Measurements from ENCODE around the gene SAP30L. TPM values are rescaled to one million over a fixed set of nuclear protein-coding genes. Genes with fewer than 3 reads are reported as not detected.

The SAP30L gene
- total and polyA plus RNA-seq, 2 of the 13 experiments (the other 11 are each of a cell fraction or from before 2014, with no cell fraction given), result 27.9 to 37.2 TPM

- TF ChIP-seq REST (IDR thresholded peaks at IDR 0.05; ENCODE audit: borderline replicate concordance in 1 of 2, low read depth in 1 of 2, low read length in 2 of 2), result no peak
- no peak for TF ChIP-seq PAF1 (CRISPR knock-in tag; IDR thresholded peaks at IDR 0.05)
- no peak for TF ChIP-seq SMAD3 (CRISPR knock-in tag; IDR thresholded peaks at IDR 0.05)
Measured at GRCh38 chr5:154493274-154493673, 47.5 kb downstream of the SAP30L start (continued).

- Histone ChIP-seq H3K36me3 (replicated peaks in 1 of 2; ENCODE audit: control insufficient read depth in 1 of 2, insufficient read depth in 2 of 2, low read length in 2 of 2) (no peaks in the 10 kb centered on the region), H3K4me3 (replicated peaks in 1 of 3; ENCODE audit: insufficient read depth in 1 of 3, low read depth in 2 of 3, low read length in 3 of 3) (no peak overlapping the region), H3K4me1 (ENCODE audit: insufficient read depth, low read length) (no peaks in the 10 kb centered on the region), H4K20me1 (ENCODE audit: insufficient read depth, low read length) (no peaks in the 10 kb centered on the region), H3K9ac (ENCODE audit: insufficient read depth, low read depth, low read length) (no peak overlapping the region), H2AFZ (ENCODE audit: low read length) (no peak overlapping the region), H3K27me3 (ENCODE audit: control insufficient read depth in 1 of 2, insufficient read depth in 2 of 2, low read length in 2 of 2) (peaks cover 0 to 17% of the 10 kb centered on the region in 2 experiments; a peak in 3 of 5 replicates), H3K4me2 (ENCODE audit: low read depth, low read length) (no peak overlapping the region), H3K27ac (ENCODE audit: extremely low read length, insufficient read depth, low read length) (no peak overlapping the region), H3K9me3 (ENCODE audit: low read length) (no peaks in the 10 kb centered on the region), H3K79me2 (ENCODE audit: insufficient read depth, low read length) (no peaks in the 10 kb centered on the region)
- intact Hi-C loops (cut with micrococcal nuclease; ENCODE audit: unreplicated experiment) (no loop called here), in situ Hi-C loops (cut with HindIII; ENCODE audit: extremely low pct_ligation_motif_present, low pct_unique_long_range_greater_than_20kb) (no loop called here)
- ChIA-PET CTCF (ENCODE audit: low intra/inter-chr PET ratio, low total read pairs) (no interaction called here), POLR2A (no interaction called here)
- TF ChIP-seq PHF21A (CRISPR knock-in tag; IDR thresholded peaks at IDR 0.05) (no peak), FIP1L1 (IDR thresholded peaks at IDR 0.05; ENCODE audit: borderline replicate concordance, insufficient read depth, low read depth, low read length) (no peak), MBD4 (IDR thresholded peaks at IDR 0.05; ENCODE audit: borderline replicate concordance, low read length) (no peak), ZMAT3 (CRISPR knock-in tag; conservative IDR thresholded peaks at IDR 0.05) (no peak), MATR3 (CRISPR knock-in tag; IDR thresholded peaks at IDR 0.05) (no peak), BCLAF1 (IDR thresholded peaks at IDR 0.05) (no peak)
- FAIRE-seq (no peak), ATAC-seq (no peak), DNase-seq (ENCODE audit: low spot score) (no peak)
- WGBS (ENCODE audit: low lambda C conversion rate), result 34% methylated on average over 4 of the region's 4 CpGs
- BruUV-seq (replicated peaks), result no TSS peak
Measured at GRCh38 chr5:154494036-154494435, 48.2 kb downstream of the SAP30L start.
